Effector memory CD4-positive, alpha-beta T cell (primary cell): ENCODE data around the gene RPL3.

Experiments used
- DNase-seq, 3 donors: peaks; one replicate each; pipeline ENCODE4 v3.0.0-alpha.2; 2020
- H3K27ac ChIP-seq: 2 replicates; pipeline ENCODE4 v1.7.0; 2013; ENCODE audit warnings: mild to moderate bottlenecking, low read length, moderate library complexity; ENCODE audit not compliant: insufficient read depth, poor library complexity, severe bottlenecking
- H3K27me3 ChIP-seq: replicated peaks from 2 replicates; pipeline ENCODE4 v1.7.0; 2013; ENCODE audit warnings: mild to moderate bottlenecking, low read length; ENCODE audit not compliant: insufficient read depth, control insufficient read depth, poor library complexity, severe bottlenecking
- H3K36me3 ChIP-seq: 2 replicates; pipeline ENCODE4 v1.7.0; 2013; ENCODE audit warnings: mild to moderate bottlenecking, low read length, moderate library complexity; ENCODE audit not compliant: control insufficient read depth, insufficient read depth
- H3K4me1 ChIP-seq: 2 replicates; pipeline ENCODE4 v1.7.0; 2013; ENCODE audit warnings: low read length, mild to moderate bottlenecking; ENCODE audit not compliant: control insufficient read depth, insufficient read depth, poor library complexity, severe bottlenecking
- H3K4me3 ChIP-seq: 2 replicates; pipeline ENCODE4 v1.7.0; 2013; ENCODE audit warnings: low read length, low read depth, mild to moderate bottlenecking; ENCODE audit not compliant: insufficient read depth, poor library complexity, severe bottlenecking
- H3K9me3 ChIP-seq: 2 replicates; pipeline ENCODE4 v1.7.0; 2013; ENCODE audit warnings: mild to moderate bottlenecking, low read length, moderate library complexity; ENCODE audit not compliant: control insufficient read depth

Gene RPL3

DNA sequence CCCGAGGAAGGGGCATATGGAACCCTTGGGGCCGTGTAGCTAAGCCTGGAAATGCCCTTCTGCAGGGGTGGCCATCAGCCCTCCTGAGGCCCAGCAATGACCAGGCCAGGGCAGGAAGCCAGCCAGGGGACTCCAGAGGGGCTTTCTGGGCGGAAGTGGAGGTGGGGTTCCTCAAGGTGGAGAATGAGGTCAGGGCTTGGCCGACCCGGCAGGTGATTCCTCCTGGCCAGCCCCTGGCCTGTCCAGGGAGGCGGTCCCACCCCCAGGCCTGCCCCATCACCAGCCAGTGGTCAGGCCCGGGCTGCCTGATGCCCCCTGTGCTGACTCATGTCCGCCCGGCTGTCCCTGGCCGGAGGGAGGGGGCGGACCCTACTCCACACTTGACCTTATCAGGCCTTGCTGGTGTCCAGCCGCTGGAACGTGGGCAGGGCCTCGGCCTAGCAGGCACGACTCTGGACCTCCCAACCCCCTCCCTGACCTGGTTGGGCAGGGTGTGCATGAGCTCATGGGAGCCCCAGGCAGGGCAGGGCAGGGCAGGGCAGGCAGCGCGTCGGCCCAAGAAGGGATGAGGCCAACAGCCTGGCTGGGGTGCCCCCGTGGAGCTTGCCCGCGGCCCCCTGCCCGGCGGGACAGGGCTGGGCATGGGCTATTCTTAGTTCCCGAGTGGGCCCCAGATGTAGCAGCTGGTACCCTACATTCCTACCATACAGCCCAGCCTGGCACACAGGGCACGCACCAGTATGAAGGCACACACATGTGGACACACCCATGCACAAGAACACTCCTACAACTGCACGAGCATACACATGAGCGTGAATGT, 35.9 kb downstream of the RPL3 start:
- Histone ChIP-seq H3K4me3 (no peak overlapping the region), H3K27me3 (no peaks in the 10 kb centered on the region), H3K4me1 (no peaks in the 10 kb centered on the region), H3K36me3 (no peaks in the 10 kb centered on the region), H3K9me3 (no peaks in the 10 kb centered on the region), H3K27ac (no peak overlapping the region)
- DNase-seq: no peak

DNA sequence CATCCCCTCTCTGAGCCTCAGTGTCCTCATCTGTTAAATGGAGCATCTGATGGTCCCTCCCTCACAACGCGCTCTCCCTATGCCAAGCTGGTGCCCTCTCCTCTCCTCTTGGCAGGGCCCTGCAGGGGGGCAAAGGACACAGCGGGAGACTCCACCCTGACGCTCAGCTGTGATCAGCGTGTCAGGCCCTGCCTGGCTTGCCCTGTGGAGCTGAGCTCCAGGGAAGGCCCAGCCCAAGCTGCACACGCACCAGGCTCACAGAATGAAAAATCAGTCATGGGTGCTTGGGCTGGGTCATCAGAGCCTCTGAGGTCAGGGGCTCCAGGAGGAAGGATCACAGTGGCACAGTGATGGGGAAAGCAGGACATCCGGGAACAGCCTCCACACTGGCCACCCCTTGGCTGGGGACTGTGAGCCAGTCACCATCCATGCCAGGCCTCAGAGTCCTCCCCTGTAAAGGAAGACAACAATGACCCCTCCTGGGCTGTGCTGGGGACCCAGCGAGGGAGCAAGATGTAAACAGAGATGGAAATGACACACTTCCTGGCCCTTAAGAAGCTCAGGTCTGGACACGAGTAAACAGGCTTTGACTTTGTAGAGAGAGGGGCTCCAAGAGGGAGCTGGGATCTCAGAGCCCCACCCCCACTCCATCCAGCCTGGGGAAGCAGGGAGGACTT, 36.6 kb downstream of the RPL3 start:
- H3K4me3 ChIP-seq: no peak overlapping the region
- no peaks in the 10 kb centered on the region for H3K27me3 ChIP-seq
- no peaks in the 10 kb centered on the region for H3K9me3 ChIP-seq
- no peaks in the 10 kb centered on the region for H3K36me3 ChIP-seq
- no peaks in the 10 kb centered on the region for H3K4me1 ChIP-seq
- DNase-seq: no peak
- H3K27ac ChIP-seq: no peak overlapping the region

DNA sequence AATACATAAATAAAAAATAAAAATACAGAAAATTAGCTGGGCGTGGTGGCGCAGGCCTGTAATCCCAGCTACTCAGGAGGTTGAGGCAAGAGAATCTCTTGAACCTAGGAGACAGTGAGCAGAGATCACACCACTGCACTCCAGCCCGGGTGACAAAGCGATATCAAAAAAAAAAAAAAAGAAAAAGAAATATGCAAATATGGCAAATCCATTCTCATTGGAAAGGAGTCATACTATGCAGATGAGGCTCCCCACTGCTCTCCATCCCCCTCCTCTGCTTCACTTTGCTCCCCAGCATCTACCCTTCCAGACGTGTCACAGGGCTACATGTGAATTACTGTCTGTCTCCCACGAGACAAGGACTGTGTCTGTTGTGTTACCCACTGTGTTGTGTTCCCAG, 38.3 kb downstream of the RPL3 start:
- Histone ChIP-seq H3K36me3 (no peaks in the 10 kb centered on the region), H3K4me1 (no peaks in the 10 kb centered on the region), H3K27me3 (no peaks in the 10 kb centered on the region), H3K9me3 (no peaks in the 10 kb centered on the region), H3K27ac (no peak overlapping the region), H3K4me3 (no peak overlapping the region)
- DNase-seq: no peak

DNA sequence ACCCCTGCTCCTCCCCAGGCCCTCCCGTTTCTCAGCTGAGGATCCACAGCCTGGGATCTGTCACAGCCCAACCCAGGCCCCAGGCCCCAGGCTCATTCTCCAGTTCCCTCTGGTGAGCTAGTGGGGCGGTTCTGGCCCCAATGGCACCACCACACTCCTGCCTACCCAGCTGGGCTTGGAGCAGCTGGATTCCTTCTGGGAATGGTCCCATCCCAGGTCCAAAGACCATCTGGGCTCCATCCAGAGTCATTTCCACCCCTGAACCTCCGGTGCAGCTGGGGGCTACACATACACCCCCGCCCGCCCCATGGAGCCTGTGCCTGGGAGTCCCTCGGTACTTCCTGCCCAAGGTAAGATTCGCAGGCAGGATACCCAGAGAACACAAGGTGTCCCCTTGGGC, 39.2 kb downstream of the RPL3 start:
- H3K27me3 ChIP-seq: no peaks in the 10 kb centered on the region
- H3K4me3 ChIP-seq: no peak overlapping the region
- H3K27ac ChIP-seq: no peak overlapping the region
- no peaks in the 10 kb centered on the region for H3K9me3 ChIP-seq
- no peak for DNase-seq
- H3K36me3 ChIP-seq: no peaks in the 10 kb centered on the region
- no peaks in the 10 kb centered on the region for H3K4me1 ChIP-seq

DNA sequence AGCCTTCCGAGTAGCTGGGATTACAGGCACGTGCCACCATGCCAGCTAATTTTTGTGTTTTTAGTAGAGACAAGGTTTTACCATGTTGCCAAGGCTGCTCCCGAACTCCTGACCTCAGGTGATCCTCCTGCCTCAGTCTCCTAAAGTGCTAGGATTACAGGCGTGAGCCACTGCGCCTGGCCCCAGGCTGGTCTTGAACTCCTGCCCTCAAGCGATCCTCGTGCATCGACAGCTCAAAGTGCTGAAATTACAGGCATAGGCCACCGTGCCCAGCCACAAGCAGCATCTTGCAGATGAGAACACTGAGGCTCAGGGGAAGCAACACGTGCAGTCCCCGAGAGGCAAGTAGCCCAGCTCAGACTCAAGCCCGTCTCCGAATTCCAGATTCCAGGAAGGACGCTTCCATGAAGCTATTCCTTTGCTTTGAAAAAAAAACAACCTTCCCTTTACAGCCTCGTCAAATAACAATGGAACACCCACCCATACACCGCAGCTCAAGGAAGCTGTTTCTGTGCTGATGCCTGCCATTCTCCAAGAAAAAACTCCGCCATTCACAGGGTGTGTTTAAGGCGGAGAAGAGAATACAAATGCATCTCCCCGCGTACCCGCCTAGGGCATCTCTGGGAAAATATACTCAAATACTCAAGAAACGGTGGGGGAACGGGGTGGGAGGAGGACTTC, 40.1 kb downstream of the RPL3 start:
- Histone ChIP-seq H3K4me3 (no peak overlapping the region), H3K4me1 (no peaks in the 10 kb centered on the region), H3K27me3 (no peaks in the 10 kb centered on the region), H3K36me3 (no peaks in the 10 kb centered on the region), H3K27ac (no peak overlapping the region), H3K9me3 (no peaks in the 10 kb centered on the region)
- no peak for DNase-seq

DNA sequence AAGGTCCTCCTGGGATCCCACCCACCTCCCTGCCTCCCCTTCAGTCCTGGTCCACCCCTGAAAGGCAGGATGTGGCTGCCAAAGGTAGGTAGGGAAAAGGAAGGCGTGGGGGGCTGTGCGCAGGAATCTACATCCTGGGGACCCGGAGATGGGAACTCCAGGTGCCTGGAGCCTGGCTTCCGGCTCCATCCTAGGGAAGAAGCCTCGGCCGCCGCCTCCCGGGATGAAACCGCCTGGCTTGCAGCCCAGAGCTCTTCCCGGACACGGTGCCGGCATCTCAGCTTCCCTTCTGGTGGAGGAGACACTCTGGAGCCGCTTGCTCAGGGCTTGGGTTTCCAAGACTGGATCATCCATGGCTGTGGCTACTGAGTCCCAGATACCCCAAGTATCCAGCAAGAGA, 41.4 kb downstream of the RPL3 start:
- H3K27ac ChIP-seq: no peak overlapping the region
- no peaks in the 10 kb centered on the region for H3K9me3 ChIP-seq
- no peak for DNase-seq
- H3K4me3 ChIP-seq: no peak overlapping the region
- no peaks in the 10 kb centered on the region for H3K36me3 ChIP-seq
- no peaks in the 10 kb centered on the region for H3K4me1 ChIP-seq
- H3K27me3 ChIP-seq: no peaks in the 10 kb centered on the region

DNA sequence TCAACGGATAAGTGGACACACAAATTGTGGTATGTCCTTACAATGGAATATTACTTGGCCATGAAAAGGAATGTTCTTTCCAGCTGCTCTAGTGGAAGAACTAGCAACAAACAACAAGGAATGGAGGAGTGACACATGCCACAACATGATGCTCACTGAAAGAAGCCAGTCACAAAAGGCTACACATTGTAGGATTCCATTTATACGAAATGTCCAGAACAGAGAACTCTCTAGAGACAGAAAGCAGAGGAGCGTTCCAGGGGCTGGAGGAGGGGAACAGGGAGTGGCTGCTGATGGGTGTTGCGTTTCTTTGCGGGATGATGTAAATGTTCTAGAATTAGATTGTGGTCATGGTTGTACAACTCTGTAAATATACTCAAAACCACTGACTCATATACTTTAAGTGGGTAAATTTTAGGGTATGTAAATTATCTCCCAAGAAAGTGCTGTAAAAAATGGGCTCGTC, 42.2 kb downstream of the RPL3 start:
- no peaks in the 10 kb centered on the region for H3K27me3 ChIP-seq
- no peaks in the 10 kb centered on the region for H3K4me1 ChIP-seq
- H3K36me3 ChIP-seq: no peaks in the 10 kb centered on the region
- no peak overlapping the region for H3K4me3 ChIP-seq
- no peaks in the 10 kb centered on the region for H3K9me3 ChIP-seq
- no peak for DNase-seq
- H3K27ac ChIP-seq: no peak overlapping the region

DNA sequence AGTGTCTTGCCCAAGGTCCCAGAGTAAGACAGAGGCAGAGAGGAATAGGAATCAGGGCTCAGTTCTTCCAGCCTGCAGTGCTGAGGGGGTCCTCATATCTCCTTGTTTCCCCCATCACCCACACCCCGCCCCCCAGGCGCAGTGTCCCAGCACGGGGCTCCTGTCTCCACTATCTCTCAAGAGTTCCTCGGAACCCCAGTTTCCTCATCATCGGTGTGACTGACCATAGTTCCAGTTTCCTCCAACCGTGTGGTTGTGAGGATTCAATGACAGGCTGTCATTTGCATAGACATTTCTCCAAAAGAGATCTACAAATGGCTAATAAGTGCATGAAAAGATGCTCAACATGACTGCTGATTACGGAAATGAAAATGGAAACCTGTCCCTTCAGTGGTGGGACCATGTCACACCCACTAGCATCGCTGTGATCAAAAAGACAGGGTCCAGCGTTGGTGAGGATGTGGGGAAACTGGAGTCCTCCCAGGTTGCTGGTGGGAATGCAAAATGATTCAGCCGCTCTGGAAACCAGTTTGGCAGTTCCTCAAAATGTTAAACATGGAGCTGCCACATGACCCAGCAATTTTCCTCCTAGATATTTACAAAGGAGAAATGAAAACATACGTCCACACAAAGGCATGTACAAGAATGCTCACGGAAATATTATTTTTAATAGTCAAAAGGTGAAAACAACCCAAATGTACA, 42.8 kb downstream of the RPL3 start:
- Histone ChIP-seq H3K27ac (no peak overlapping the region), H3K4me3 (no peak overlapping the region), H3K9me3 (no peaks in the 10 kb centered on the region), H3K36me3 (no peaks in the 10 kb centered on the region), H3K27me3 (no peaks in the 10 kb centered on the region), H3K4me1 (no peaks in the 10 kb centered on the region)
- DNase-seq: no peak

DNA sequence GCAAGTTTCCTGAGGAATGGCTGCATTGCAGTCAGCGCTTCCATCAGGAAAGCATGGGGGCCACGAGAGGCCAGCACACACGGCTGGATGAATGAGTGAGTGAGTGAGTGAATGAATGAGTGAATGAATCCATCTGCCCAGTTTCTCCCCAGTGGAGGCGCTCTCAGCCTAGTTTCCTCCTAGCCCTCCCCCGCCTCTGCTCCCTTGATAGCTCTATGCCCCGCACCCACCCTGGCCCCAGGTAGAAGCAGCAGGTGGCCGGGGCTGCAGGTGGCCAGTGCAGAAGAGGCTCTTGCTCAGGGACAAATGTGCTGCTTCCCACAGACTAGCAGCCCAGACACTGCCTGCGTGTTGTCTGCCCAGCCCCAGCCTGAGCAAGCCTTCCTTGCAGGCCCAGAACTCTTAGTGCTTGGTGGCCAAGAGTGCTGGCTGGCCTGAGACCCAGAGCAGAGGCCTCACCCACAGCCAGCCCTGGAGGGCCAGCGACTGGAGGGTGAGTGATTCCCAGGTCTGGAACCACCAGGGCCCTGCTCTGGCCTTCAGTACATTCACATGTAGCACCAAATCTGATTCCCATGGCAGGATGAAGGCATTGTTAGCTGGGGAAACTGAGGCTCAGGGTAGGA, 43.5 kb downstream of the RPL3 start:
- no peak for DNase-seq

More for the DNA sequence above, 43.5 kb downstream of the RPL3 start:
- Histone ChIP-seq H3K27ac (no peak overlapping the region), H3K4me1 (no peaks in the 10 kb centered on the region), H3K27me3 (no peaks in the 10 kb centered on the region), H3K36me3 (no peaks in the 10 kb centered on the region), H3K4me3 (no peak overlapping the region), H3K9me3 (no peaks in the 10 kb centered on the region)
